Neural cell (in vitro differentiated cells): ENCODE data around the gene ITPRIP.

Experiments
- EP300 ChIP-seq: fragments of 450-650 bp; conservative IDR thresholded peaks from 2 replicates; pipeline ENCODE4 v1.6.1; 2014; ENCODE audit warnings: antibody characterized with exemption, mild to moderate bottlenecking, moderate library complexity; ENCODE audit not compliant: poor library complexity, severe bottlenecking
- EZH2 ChIP-seq: fragments of 200-600, 300-800 bp; shearing (Covaris generic), sonication (generic); IDR thresholded peaks from 2 replicates; pipeline ENCODE4 v1.6.1; 2014; ENCODE audit warnings: antibody characterized with exemption, low read length, borderline replicate concordance, mild to moderate bottlenecking; ENCODE audit not compliant: insufficient read depth, poor library complexity, severe bottlenecking
- MXI1 ChIP-seq: fragments of 450-650 bp; conservative IDR thresholded peaks from 2 replicates; pipeline ENCODE4 v1.6.1; 2014; ENCODE audit warnings: antibody characterized with exemption, mild to moderate bottlenecking; ENCODE audit not compliant: poor library complexity, severe bottlenecking
- POLR2AphosphoS5 ChIP-seq: IDR thresholded peaks from 2 replicates; pipeline ENCODE4 v1.6.1; 2012
- RAD21 ChIP-seq: fragments of 450-650 bp; conservative IDR thresholded peaks from 2 replicates; pipeline ENCODE4 v1.6.1; 2014; ENCODE audit warnings: antibody characterized with exemption, mild to moderate bottlenecking, moderate library complexity
- REST ChIP-seq: IDR thresholded peaks from 2 replicates; pipeline ENCODE4 v1.6.1; 2012; ENCODE audit warnings: borderline replicate concordance
- SMC3 ChIP-seq: fragments of 450-650 bp; conservative IDR thresholded peaks from 2 replicates; pipeline ENCODE4 v1.6.1; 2014; ENCODE audit warnings: antibody characterized with exemption, mild to moderate bottlenecking, moderate library complexity; ENCODE audit not compliant: poor library complexity
- TAF1 ChIP-seq: IDR thresholded peaks from 2 replicates; pipeline ENCODE4 v1.6.1; 2012; ENCODE audit warnings: low read depth
- TF ChIP-seq, protein P1 (sequence below): fragments of 450-650 bp; IDR thresholded peaks from 2 replicates; pipeline ENCODE4 v1.5.1; 2014; ENCODE audit warnings: antibody characterized with exemption, mild to moderate bottlenecking, moderate library complexity; ENCODE audit not compliant: poor library complexity, severe bottlenecking

DNA sequence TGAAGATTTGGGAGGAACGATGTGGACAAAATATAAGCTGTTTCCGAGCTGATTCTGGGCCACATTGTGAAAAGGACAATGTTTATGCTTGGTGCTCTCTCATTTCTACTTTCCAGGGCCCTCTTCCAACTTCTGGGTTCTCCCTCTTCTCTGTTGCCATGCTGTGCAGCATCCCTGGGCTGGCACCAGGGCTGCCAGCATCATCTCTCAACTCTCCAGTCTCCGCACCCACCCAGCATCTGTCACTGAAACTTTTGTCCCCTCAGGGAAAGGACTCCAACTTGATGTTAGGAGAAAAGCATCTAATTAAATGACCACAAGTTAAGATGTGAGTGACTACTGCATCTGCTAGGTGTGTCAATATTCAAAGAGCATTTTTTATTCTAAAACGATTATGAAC is 42.1 kb upstream of the ITPRIP start:
- TF ChIP-seq, protein P1, sequence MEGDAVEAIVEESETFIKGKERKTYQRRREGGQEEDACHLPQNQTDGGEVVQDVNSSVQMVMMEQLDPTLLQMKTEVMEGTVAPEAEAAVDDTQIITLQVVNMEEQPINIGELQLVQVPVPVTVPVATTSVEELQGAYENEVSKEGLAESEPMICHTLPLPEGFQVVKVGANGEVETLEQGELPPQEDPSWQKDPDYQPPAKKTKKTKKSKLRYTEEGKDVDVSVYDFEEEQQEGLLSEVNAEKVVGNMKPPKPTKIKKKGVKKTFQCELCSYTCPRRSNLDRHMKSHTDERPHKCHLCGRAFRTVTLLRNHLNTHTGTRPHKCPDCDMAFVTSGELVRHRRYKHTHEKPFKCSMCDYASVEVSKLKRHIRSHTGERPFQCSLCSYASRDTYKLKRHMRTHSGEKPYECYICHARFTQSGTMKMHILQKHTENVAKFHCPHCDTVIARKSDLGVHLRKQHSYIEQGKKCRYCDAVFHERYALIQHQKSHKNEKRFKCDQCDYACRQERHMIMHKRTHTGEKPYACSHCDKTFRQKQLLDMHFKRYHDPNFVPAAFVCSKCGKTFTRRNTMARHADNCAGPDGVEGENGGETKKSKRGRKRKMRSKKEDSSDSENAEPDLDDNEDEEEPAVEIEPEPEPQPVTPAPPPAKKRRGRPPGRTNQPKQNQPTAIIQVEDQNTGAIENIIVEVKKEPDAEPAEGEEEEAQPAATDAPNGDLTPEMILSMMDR, result no peak
- TF ChIP-seq EZH2 (no peak), POLR2AphosphoS5 (no peak), REST (no peak), SMC3 (no peak), EP300 (no peak), RAD21 (no peak), TAF1 (no peak), MXI1 (no peak)
